Stimulated activated CD8-positive, alpha-beta memory T cell treated with anti-CD3 and anti-CD28 coated beads, Interleukin-7, amount 100 ng/mL, for 1 hour (primary cell): ENCODE data around the gene ZFP69B.
"Not testable (repeated sequence)": the region's sequence is repeated elsewhere in the genome, so short reads cannot be mapped to it uniquely, and the experiment has no call there.

ENCODE experiments used
- DNase-seq, 2 donors: peaks; one replicate each; pipeline ENCODE4 v3.0.0-alpha.2; 2020; ENCODE audit warnings: low read depth in 2 of 2

Gene ZFP69B

GRCh38 chr1:40435876-40436275 is 14.4 kb upstream of the ZFP69B start:
- DNase-seq = no peak

DNA sequence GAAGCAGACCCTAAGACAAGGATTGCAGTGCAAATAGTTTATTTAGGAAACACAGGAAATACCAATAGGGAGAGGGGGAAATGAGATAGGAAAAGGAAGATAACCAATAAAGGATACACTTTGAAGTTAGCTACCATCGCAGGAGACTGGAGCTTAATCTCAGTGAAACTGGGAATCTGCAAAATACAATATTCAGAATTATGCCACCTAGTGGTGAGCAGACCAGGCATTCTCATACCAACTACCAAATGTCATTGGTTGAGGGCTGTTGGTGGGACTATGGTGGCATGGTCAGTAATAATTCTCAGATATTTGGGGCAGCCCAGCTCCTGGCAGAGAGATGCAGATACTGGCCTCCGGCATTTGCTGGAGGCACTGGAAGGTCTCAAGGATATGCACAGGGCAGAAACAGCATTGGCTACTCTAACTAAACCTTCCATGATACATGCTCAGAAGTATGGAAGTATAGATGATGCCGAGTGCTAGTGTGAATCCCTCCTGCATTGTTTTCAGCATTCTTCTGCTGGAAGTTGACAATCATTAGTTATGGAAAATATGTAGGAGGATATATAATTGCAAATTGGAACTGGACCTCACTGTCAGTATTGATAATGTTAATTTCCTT is 11.8 kb upstream of the ZFP69B start:
- no peak for DNase-seq

DNA sequence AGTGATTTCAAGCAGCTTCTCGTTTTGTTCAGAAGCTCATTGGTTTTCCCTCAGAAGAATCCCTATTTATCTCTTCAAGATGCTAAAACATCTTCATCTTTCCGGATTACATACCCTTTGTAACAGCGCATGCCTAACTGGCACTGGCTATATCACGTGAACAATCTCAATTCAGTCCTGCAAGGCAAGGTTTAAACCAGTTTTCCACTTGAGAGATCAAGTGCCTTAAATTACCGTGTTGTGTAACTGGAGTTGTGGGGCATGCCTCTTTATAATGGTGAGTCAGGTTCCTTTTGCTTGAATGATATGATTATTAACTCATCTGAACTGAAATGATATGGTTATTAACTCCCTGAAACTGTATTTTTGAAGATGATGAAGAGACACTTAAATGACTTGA is 11.0 kb upstream of the ZFP69B start:
- no peak for DNase-seq

DNA sequence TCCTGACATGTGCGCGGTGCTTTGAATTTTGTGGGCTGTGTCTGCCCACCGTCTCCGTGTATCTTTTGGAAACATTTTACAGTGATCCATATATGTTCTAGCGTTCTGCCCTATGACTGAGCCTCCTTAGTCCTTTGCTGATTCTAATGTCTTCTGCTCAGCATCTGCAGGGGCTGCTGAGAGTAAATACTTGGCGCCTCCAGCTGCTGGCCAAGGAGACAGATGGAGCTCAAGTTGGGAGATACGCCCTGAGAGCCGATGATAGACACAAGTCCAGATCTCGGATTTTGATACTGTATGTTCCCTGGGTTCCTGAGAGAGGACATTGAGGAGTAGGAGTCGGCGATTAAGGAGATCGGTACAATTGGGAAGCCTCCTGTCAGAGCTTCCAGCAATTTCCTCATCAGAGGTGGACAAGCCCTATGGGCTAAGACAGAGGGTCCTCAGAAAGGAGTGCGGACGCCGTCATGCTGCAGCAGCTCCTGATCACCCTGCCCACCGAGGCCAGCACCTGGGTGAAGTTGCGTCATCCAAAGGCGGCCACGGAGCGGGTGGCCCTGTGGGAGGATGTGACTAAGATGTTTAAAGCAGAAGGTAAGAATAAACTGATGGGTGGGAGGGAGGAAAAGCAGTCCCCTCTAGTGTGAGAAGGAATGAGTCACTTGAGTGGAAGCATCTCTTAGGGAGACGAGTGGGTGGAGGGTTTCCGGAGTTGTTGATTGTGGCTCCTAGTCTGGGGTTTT is 390 bp downstream of the ZFP69B start:
- DNase-seq = peak; percentile 51 to 62

- no peak for DNase-seq
Observed at GRCh38 chr1:40451238-40451585, 936 bp downstream of the ZFP69B start.

DNA sequence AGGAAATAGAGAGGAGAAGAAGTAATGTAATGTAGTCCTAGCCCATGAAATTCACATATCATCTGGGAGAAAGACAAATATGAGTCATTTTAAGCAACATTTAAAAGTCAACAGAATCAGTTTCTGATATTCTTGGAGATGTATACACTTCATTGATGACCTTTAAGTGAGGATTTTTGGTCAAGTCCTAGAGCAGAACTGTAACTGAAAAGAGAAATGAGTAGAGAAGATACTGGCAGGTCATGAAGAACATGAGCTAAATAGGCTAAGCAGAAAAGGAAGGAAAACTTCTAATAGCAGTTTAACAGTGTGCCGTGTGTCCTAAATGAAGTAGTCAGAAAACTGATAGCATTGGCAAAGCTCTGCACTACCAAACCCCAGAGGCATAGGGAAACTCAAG is 4.6 kb downstream of the ZFP69B start:
- DNase-seq = no peak

- DNase-seq = no peak
Observed at GRCh38 chr1:40462956-40463590, 12.8 kb downstream of the ZFP69B start.

DNA sequence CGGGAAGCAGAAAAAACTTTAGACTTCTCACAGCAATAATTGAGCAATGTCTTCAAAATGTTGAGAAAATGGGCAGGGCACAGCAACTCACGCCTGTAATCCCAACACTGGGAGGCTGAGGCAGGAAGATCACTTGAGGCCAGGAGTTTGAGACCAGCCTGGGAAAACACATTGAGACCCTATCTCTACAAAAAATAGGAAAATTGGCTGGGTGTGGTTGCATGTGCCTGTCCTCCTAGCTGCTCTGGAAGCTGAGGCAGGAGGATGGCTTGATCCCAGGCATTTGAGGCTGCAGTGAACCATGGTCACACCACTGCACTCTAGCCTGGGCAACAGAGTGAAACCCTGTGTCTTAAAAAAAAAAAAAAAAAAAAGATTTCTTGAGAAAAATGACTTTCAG is 19.1 kb downstream of the ZFP69B start:
- DNase-seq = no peak

GRCh38 chr1:40475268-40475667 is 25.0 kb downstream of the ZFP69B start:
- DNase-seq = no peak

DNA sequence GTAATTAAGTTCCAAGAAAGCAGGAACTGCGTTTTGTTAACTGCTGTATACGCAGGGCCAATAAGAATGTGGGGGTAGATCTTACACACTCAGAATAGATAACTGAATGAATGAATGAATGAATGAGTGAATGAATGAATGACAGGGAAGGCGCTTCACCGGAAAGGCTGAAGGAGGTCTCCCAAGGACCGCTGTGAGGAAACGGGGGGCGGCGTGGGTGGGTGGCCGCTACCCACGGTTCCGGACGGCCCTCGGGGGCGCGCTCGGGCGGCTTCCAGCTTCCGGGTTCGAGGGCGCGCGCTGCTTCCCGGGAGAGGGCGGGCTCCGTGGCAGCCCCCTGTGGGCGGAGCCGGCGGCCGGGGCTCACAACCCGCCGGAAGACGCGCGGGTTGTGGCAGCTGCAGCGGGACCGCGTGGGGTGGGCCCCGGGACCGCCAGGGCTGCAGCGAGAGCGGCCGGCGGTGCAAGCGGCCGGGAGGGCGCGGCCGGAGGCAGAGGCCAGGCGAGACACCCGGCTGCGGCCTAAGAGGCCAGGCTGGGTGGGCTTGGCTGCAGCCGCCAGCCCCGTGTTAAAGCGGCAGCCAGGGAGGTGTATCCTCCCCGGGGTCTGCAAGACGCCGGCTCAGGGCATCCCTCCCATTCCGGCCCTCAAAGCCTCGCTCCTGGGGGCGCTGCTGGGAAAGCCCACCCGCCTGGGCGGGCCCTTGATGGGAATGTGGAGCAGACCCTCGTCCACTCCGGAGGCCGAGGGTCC is 26.8 kb downstream of the ZFP69B start, which contains the start of gene ZFP69:
Gene ZFP69, plus strand, starts transcription at position 367 of the 754 bp plus-strand sequence. CDS start 2,072 bp downstream, outside the sequence.
- peak; percentile 35 to 43 for DNase-seq

DNA sequence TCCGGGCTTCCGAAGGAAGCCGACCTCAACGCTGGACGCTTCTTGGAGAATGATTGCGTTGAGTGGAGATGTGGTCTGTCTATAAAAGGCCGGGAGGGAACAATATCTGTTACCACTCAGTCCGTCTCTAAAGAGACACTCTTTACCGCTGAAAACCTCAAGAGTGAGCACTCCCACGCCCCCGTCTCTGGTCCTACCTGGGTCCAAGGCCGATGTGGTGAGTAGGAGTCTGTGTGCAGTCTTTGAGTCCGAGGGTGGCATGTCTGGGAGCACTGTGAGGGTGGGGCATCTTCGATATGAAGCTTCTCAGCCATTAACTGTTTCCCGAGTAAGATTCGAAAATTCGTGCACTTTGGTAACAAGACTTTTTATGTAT is 27.4 kb downstream of the ZFP69B start:
- DNase-seq = no peak

DNA sequence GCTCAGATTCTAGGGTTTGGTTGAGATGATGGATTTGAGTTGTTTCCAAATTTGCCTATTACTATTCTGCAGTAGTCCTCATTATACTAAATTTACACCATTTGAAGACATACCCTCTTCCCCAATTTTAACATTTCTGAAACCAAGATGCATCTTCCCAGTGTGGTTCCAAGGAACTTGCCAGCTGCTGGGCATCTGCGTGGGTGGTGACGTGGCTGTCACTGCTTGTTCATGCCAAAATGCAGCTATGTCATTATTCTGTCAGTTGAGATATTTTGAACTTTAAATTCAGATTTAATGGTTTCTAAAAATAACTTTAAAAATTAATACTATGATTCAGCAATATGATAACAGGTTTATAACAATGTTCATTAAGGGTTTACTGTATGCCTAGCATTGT is 28.0 kb downstream of the ZFP69B start:
- DNase-seq = no peak

GRCh38 chr1:40479156-40479555 is 28.9 kb downstream of the ZFP69B start:
- no peak for DNase-seq

DNA sequence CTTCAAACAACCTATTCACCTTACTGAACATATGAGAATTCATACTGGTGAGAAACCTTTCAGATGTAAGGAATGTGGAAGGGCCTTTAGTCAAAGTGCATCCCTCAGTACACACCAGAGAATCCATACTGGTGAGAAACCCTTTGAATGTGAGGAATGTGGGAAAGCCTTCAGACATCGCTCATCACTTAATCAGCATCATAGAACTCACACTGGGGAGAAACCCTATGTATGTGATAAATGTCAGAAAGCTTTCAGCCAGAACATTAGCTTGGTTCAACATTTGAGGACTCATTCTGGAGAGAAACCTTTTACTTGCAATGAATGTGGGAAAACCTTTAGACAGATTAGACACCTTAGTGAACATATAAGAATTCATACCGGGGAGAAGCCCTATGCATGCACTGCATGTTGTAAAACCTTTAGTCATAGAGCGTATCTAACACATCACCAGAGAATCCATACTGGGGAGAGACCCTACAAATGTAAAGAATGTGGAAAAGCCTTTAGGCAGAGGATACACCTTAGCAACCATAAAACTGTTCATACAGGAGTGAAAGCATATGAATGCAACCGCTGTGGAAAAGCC is 45.1 kb downstream of the ZFP69B start:
- no peak for DNase-seq

GRCh38 chr1:40502651-40503050 is 52.4 kb downstream of the ZFP69B start:
- not testable (repeated sequence) for DNase-seq

- DNase-seq = no peak
Observed at GRCh38 chr1:40507973-40508372, 57.7 kb downstream of the ZFP69B start.

- peak; percentile 66 to 68 for DNase-seq
Observed at GRCh38 chr1:40508375-40509341, 58.4 kb downstream of the ZFP69B start, which contains the start of gene EXO5. TSS of gene EXO5 (plus strand) at chr1:40508767. CDS start at chr1:40514545, 5,778 bp downstream.
